Peyer's patch (tissue), 4 donors: ENCODE measurements around the gene PPP6C. TPM values are rescaled to one million over a fixed set of nuclear protein-coding genes. Genes with fewer than 3 reads are reported as not detected.
"Not testable (repeated sequence)": the region's sequence is repeated elsewhere in the genome, so short reads cannot be mapped to it uniquely, and the experiment has no call there.

Experiments
- DNase-seq, 3 donors: peaks; one replicate each; pipeline ENCODE4 v3.0.0-alpha.2; 2017 to 2019
- H3K27ac ChIP-seq, 4 donors: fragments of 200-600 bp; sonication (generic); one replicate each; pipeline ENCODE4 v1.5.1; 2016 to 2019
- H3K27me3 ChIP-seq, 2 donors: fragments of 200-600 bp; sonication (generic); one replicate each; pipeline ENCODE4 v1.5.1; 2019
- H3K36me3 ChIP-seq, 3 donors: fragments of 200-600 bp; sonication (generic); one replicate each; pipeline ENCODE4 v1.5.1; 2016 to 2019
- H3K4me1 ChIP-seq, 4 donors: fragments of 200-600 bp; sonication (generic); one replicate each; pipeline ENCODE4 v1.5.1; 2016 to 2019
- H3K4me3 ChIP-seq, 4 donors: fragments of 200-600 bp; sonication (generic); 1 replicate in 3 of 4; 2 replicates in 1 of 4; pipeline ENCODE4 v1.5.1; 2016 to 2019; ENCODE audit warnings: mild to moderate bottlenecking in 1 of 4
- H3K9me3 ChIP-seq, 4 donors: fragments of 200-600 bp; sonication (generic); one replicate each; pipeline ENCODE4 v1.5.1; 2016 to 2019; ENCODE audit warnings: mild to moderate bottlenecking in 1 of 4
- CTCF ChIP-seq, 6 experiments: fragments of 450-650 bp in 4 of 6; fragments of 200-600 bp in 2 of 6; sonication (generic) in 1 of 6; IDR thresholded peaks; one replicate each; pipeline ENCODE4 v1.5.1; 2017 to 2019; ENCODE audit warnings: antibody characterized with exemption in 6 of 6, mild to moderate bottlenecking in 3 of 6, moderate library complexity in 1 of 6
- POLR2A ChIP-seq, 2 donors: fragments of 450-650 bp; IDR thresholded peaks; one replicate each; pipeline ENCODE4 v1.5.1; 2017; ENCODE audit warnings: antibody characterized with exemption in 2 of 2, mild to moderate bottlenecking in 2 of 2, moderate library complexity in 2 of 2
- total RNA-seq, 4 donors: library from RNA; depleted of rRNA; stranded (reverse); fragments of >200 nt; gene quantifications; one replicate each; pipeline ENCODE4 v1.1.0, GENCODE V29; 2016

Gene PPP6C
- total RNA-seq, 4 donors from 2014 or later, result 15.5 to 29.9 (median 20.0) TPM

GRCh38 chr9:125177888-125178287 lies 11.7 kb downstream of the PPP6C start:
- no peak overlapping the region for H3K4me3 ChIP-seq
- no peak for DNase-seq
- no peak overlapping the region for H3K27ac ChIP-seq
- TF ChIP-seq POLR2A (IDR thresholded peaks at IDR 0.05) (no peak), CTCF (IDR thresholded peaks at IDR 0.05) (no peak)
- H3K4me1 ChIP-seq, result peaks cover 0 to 6% (median under 1%) of the 10 kb centered on the region in 4 donors
- H3K27me3 ChIP-seq, result no peaks in the 10 kb centered on the region
- H3K36me3 ChIP-seq, result no peaks in the 10 kb centered on the region
- H3K9me3 ChIP-seq, result no peaks in the 10 kb centered on the region

GRCh38 chr9:125176636-125177035 lies 13.0 kb downstream of the PPP6C start:
- DNase-seq, result no peak
- no peaks in the 10 kb centered on the region for H3K27me3 ChIP-seq
- H3K9me3 ChIP-seq, result no peaks in the 10 kb centered on the region
- TF ChIP-seq CTCF (IDR thresholded peaks at IDR 0.05) (no peak), POLR2A (IDR thresholded peaks at IDR 0.05) (no peak)
- H3K4me3 ChIP-seq, result no peak overlapping the region
- H3K36me3 ChIP-seq, result no peaks in the 10 kb centered on the region
- H3K27ac ChIP-seq, result no peak overlapping the region
- H3K4me1 ChIP-seq, result peaks cover 0 to 15% (median 1%) of the 10 kb centered on the region in 4 donors

- TF ChIP-seq POLR2A (IDR thresholded peaks at IDR 0.05) (no peak), CTCF (IDR thresholded peaks at IDR 0.05) (no peak)
- Histone ChIP-seq H3K27me3 (no peaks in the 10 kb centered on the region), H3K4me1 (peaks cover 0 to 14% (median 1%) of the 10 kb centered on the region in 4 donors), H3K27ac (no peak overlapping the region), H3K9me3 (no peaks in the 10 kb centered on the region), H3K36me3 (peaks cover 0 to 28% (median 0%) of the 10 kb centered on the region in 3 donors), H3K4me3 (no peak overlapping the region)
- no peak for DNase-seq
Observed at GRCh38 chr9:125172031-125172755, 17.4 kb downstream of the PPP6C start.

- no peak for DNase-seq
- H3K27me3 ChIP-seq, result no peaks in the 10 kb centered on the region
- peaks cover 0 to 28% (median 0%) of the 10 kb centered on the region in 3 donors for H3K36me3 ChIP-seq
- TF ChIP-seq CTCF (IDR thresholded peaks at IDR 0.05), result no peak
- TF ChIP-seq POLR2A (IDR thresholded peaks at IDR 0.05), result no peak
- peaks cover 0 to 11% (median 1%) of the 10 kb centered on the region in 4 donors for H3K4me1 ChIP-seq
- H3K9me3 ChIP-seq, result no peaks in the 10 kb centered on the region
- no peak overlapping the region for H3K27ac ChIP-seq
- H3K4me3 ChIP-seq, result no peak overlapping the region
Observed at GRCh38 chr9:125169895-125170294, 19.7 kb downstream of the PPP6C start.

GRCh38 chr9:125166762-125167161 lies 22.8 kb downstream of the PPP6C start:
- Histone ChIP-seq H3K4me1 (no peaks in the 10 kb centered on the region), H3K9me3 (no peaks in the 10 kb centered on the region), H3K36me3 (peaks cover 0 to 28% (median 0%) of the 10 kb centered on the region in 3 donors), H3K4me3 (no peak overlapping the region), H3K27me3 (no peaks in the 10 kb centered on the region), H3K27ac (no peak overlapping the region)
- TF ChIP-seq POLR2A (IDR thresholded peaks at IDR 0.05) (no peak), CTCF (IDR thresholded peaks at IDR 0.05) (no peak)
- DNase-seq, result no peak

GRCh38 chr9:125162891-125163290 lies 26.7 kb downstream of the PPP6C start:
- not testable (repeated sequence) for DNase-seq, H3K9me3 ChIP-seq, H3K27ac ChIP-seq, H3K36me3 ChIP-seq, H3K27me3 ChIP-seq, H3K4me3 ChIP-seq
- H3K4me1 ChIP-seq, result peaks cover 0 to 19% (median 0%) of the 10 kb centered on the region in 4 donors
